Thyroid gland (tissue), 4 donors: ENCODE results near the gene STX16.

ENCODE experiments used
- CTCF ChIP-seq, 6 experiments: fragments of 200-600 bp in 3 of 6; fragments of 450-650 bp in 3 of 6; sonication (generic) in 3 of 6; IDR thresholded peaks; one replicate each; pipeline ENCODE4 v1.5.1; 2016 to 2019; ENCODE audit warnings: antibody characterized with exemption in 6 of 6, mild to moderate bottlenecking in 2 of 6, inconsistent platforms in 1 of 6, moderate library complexity in 1 of 6
- POLR2A ChIP-seq, 2 donors: fragments of 450-650 bp; IDR thresholded peaks; one replicate each; pipeline ENCODE4 v1.6.1; 2017; ENCODE audit warnings: antibody characterized with exemption in 2 of 2, mild to moderate bottlenecking in 2 of 2, moderate library complexity in 1 of 2

- TF ChIP-seq CTCF (IDR thresholded peaks at IDR 0.05), result no peak
- no peak for TF ChIP-seq POLR2A (IDR thresholded peaks at IDR 0.05)
Observed at GRCh38 chr20:58677079-58677604, 26.1 kb downstream of the STX16 start.
